Naive B cell (primary cell): Measurements from ENCODE around the gene LIN54. TPM values are rescaled to one million over a fixed set of nuclear protein-coding genes. Genes with fewer than 3 reads are reported as not detected.
"Not testable (repeated sequence)": the region's sequence is repeated elsewhere in the genome, so short reads cannot be mapped to it uniquely, and the experiment has no call there.

ENCODE experiments used
- ATAC-seq, 2 donors: fragments of 150-1000 bp; cut with Tn5 transposase; 2 replicates each; pipeline ENCODE4 v1.10.0; 2021; ENCODE audit warnings: low read depth in 2 of 2, mild to moderate bottlenecking in 2 of 2, moderate library complexity in 2 of 2
- DNase-seq: peaks from one replicate; pipeline ENCODE4 v3.0.0; 2022
- H3K27ac Mint-ChIP-seq, 6 donors: one replicate each; pipeline ENCODE4 v1.8.0; 2020 to 2022; ENCODE audit warnings: mild to moderate bottlenecking in 6 of 6, mixed read lengths in 6 of 6, moderate library complexity in 5 of 6, inconsistent platforms in 2 of 6
- H3K27me3 Mint-ChIP-seq, 3 donors: one replicate each; pipeline ENCODE4 v1.8.0; 2021 to 2022; ENCODE audit warnings: mixed read lengths in 3 of 3, mild to moderate bottlenecking in 1 of 3
- H3K36me3 Mint-ChIP-seq, 2 donors: one replicate each; pipeline ENCODE4 v1.8.0; 2020 to 2022; ENCODE audit warnings: mixed read lengths in 2 of 2, inconsistent platforms in 1 of 2, mild to moderate bottlenecking in 1 of 2
- H3K4me1 Mint-ChIP-seq, 3 donors: one replicate each; pipeline ENCODE4 v1.8.0; 2020 to 2022; ENCODE audit warnings: mixed read lengths in 3 of 3, inconsistent platforms in 1 of 3, mild to moderate bottlenecking in 1 of 3, moderate library complexity in 1 of 3
- H3K4me3 Mint-ChIP-seq, 8 donors: one replicate each; pipeline ENCODE4 v1.8.0; 2020 to 2022; ENCODE audit warnings: mild to moderate bottlenecking in 8 of 8, mixed read lengths in 8 of 8, moderate library complexity in 8 of 8, inconsistent platforms in 2 of 8
- H3K9me3 Mint-ChIP-seq, 7 donors: one replicate each; pipeline ENCODE4 v1.8.0; 2020 to 2022; ENCODE audit warnings: mixed read lengths in 7 of 7, mild to moderate bottlenecking in 5 of 7, inconsistent platforms in 2 of 7, moderate library complexity in 1 of 7
- polyA plus RNA-seq, 6 donors: library from polyadenylated mRNA; unstranded; fragments of 300-500 nt; fragmentation: Illumina TruSeq; gene quantifications; one replicate each; pipeline ENCODE4 v1.2.3, GENCODE V29; 2021; ENCODE audit warnings: low read depth in 6 of 6

LIN54 gene
- 1 to 10 TPM; 3.1 to 8.4 (median 7.8) TPM for polyA plus RNA-seq

GRCh38 chr4:83010522-83011318 lies at the start of gene LIN54:
LIN54 (minus strand) TSS chr4:83010823; CDS start chr4:82984844, 25,979 bp downstream.
- Mint-ChIP-seq H3K27me3 (no peaks in the 10 kb centered on the region), H3K36me3 (no peaks in the 10 kb centered on the region), H3K4me1 (peaks cover 40 to 57% (median 44%) of the 10 kb centered on the region in 3 donors), H3K4me3 (peak within 1 kb of the TSS; percentile 91 to 99 (median 98)), H3K27ac (peak within 1 kb of the TSS; percentile 94 to 99 (median 97)), H3K9me3 (no peaks in the 10 kb centered on the region)
- ATAC-seq (peak; percentile 65), DNase-seq (peak; percentile 82)

DNA sequence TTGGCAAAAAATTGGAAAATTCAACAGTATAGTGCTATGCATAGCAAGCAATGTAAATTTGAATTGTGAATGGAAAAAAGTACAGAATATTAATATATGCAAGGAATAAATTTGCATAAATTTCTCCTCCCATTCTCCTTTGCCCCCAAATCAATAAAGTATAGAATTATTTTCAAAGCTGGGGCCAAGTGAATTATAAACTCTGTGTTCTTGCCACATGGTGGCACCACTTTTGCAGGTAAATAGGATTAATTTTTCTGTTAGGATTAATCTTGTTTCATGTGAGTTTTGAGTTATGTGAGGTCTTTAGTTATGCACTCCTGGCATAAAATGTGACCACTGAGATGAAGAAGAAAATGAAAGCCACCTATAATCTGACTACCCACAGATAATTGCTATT lies 44.3 kb upstream of the LIN54 start:
- Mint-ChIP-seq H3K27me3 (no peaks in the 10 kb centered on the region), H3K27ac (no peak overlapping the region), H3K36me3 (peaks cover 17 to 21% of the 10 kb centered on the region in 2 donors), H3K4me3 (no peak overlapping the region), H3K9me3 (no peaks in the 10 kb centered on the region), H3K4me1 (no peaks in the 10 kb centered on the region)
- ATAC-seq (peak; percentile 41 to 50), DNase-seq (peak; percentile 23)

DNA sequence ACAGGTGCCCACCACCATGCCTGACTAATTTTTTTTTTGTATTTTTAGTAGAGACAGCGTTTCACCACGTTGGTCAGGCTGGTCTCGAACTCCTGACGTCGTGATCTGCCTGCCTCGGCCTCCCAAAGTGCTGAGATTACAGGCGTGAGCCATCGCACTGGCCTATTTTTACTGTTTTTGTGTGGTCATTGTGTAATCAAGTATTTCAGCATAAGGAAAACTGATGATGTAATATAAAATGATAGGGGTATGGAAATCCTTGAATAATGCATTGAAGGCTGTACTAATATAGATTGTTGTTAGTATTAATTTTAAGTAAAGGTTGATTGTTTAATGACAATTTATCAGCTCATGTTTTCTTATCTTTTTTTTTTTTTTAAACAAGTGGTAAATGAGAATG lies 38.2 kb upstream of the LIN54 start:
- H3K27me3 Mint-ChIP-seq, H3K27ac Mint-ChIP-seq: not testable (repeated sequence)
- peaks cover 4 to 25% of the 10 kb centered on the region in 2 donors for H3K36me3 Mint-ChIP-seq

GRCh38 chr4:83046693-83047473 lies 36.3 kb upstream of the LIN54 start:
- Mint-ChIP-seq H3K36me3 (peaks cover 4 to 21% of the 10 kb centered on the region in 2 donors), H3K27me3 (no peaks in the 10 kb centered on the region), H3K9me3 (no peaks in the 10 kb centered on the region), H3K4me3 (no peak overlapping the region), H3K4me1 (no peaks in the 10 kb centered on the region), H3K27ac (no peak overlapping the region)
- DNase-seq, result no peak
- no peak for ATAC-seq

More for the DNA sequence above, 38.2 kb upstream of the LIN54 start:
- not testable (repeated sequence) for ATAC-seq, H3K4me1 Mint-ChIP-seq, H3K4me3 Mint-ChIP-seq, DNase-seq, H3K9me3 Mint-ChIP-seq

GRCh38 chr4:83043801-83044407 lies 33.3 kb upstream of the LIN54 start:
- Mint-ChIP-seq H3K36me3 (peaks cover 0 to under 1% of the 10 kb centered on the region in 2 donors), H3K4me1 (peaks cover 9 to 14% (median 11%) of the 10 kb centered on the region in 3 donors), H3K4me3 (no peak overlapping the region), H3K27ac (no peak overlapping the region), H3K9me3 (no peaks in the 10 kb centered on the region), H3K27me3 (no peaks in the 10 kb centered on the region)
- ATAC-seq, result no peak
- no peak for DNase-seq

DNA sequence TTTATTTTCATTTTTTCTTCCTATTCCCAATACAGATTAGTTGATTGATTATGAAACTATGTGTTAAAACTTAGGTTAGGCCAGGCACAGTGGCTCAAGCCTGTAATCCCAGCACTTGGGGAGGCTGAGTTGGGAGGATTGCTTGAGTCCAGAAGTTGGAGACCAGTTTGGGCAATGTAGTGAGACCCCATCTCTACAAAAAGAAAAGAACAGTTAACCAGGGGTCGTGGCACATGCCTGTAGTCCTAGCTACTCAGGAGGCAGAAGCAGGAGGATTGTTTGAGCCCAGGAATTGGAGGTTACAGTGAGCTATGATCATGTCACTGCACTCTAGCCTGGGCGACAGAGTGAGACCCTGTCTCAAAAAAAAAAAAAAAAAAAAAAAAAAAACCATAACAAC lies 32.5 kb upstream of the LIN54 start:
- not testable (repeated sequence) for ATAC-seq, H3K27ac Mint-ChIP-seq, DNase-seq, H3K27me3 Mint-ChIP-seq, H3K36me3 Mint-ChIP-seq, H3K4me3 Mint-ChIP-seq, H3K9me3 Mint-ChIP-seq
- peaks cover 9 to 16% (median 11%) of the 10 kb centered on the region in 3 donors for H3K4me1 Mint-ChIP-seq

DNA sequence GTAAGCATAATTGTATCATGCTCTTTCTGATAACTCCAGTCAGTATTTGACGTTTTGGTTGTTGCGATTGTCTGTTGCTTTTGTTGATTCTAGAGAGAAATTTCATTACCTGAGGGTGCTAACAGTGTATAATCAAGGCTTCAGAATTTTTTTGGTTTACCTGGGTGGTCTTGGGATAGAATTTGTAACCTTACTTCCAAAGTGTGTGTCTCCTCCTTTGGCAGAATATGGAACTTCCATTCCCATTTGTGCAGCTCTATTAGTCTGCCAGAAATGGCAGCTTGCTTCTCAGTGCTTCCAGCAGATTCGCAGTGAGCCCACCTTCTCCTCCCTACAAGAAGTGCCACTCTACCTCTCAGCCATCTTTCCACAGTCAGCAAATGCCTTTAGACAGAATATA lies 29.6 kb upstream of the LIN54 start:
- no peaks in the 10 kb centered on the region for H3K27me3 Mint-ChIP-seq
- H3K9me3 Mint-ChIP-seq, result no peaks in the 10 kb centered on the region
- peaks cover 23 to 35% (median 28%) of the 10 kb centered on the region in 3 donors for H3K4me1 Mint-ChIP-seq
- DNase-seq, result no peak
- H3K27ac Mint-ChIP-seq, result peak overlapping the region in 2 of 6 donors; percentile 30 to 42
- no peaks in the 10 kb centered on the region for H3K36me3 Mint-ChIP-seq
- no peak for ATAC-seq
- H3K4me3 Mint-ChIP-seq, result peak overlapping the region in 1 of 8 donors; percentile 19

- H3K9me3 Mint-ChIP-seq, result no peaks in the 10 kb centered on the region
- H3K4me1 Mint-ChIP-seq, result peaks cover 27 to 45% (median 33%) of the 10 kb centered on the region in 3 donors
- DNase-seq (no peak), ATAC-seq (no peak)
- peak overlapping the region in 1 of 6 donors; percentile 3 for H3K27ac Mint-ChIP-seq
- H3K4me3 Mint-ChIP-seq, result peak overlapping the region in 6 of 8 donors; percentile 60 to 99 (median 80)
- H3K27me3 Mint-ChIP-seq, result no peaks in the 10 kb centered on the region
- H3K36me3 Mint-ChIP-seq, result no peaks in the 10 kb centered on the region
Observed at GRCh38 chr4:83036991-83037665, 26.5 kb upstream of the LIN54 start.

DNA sequence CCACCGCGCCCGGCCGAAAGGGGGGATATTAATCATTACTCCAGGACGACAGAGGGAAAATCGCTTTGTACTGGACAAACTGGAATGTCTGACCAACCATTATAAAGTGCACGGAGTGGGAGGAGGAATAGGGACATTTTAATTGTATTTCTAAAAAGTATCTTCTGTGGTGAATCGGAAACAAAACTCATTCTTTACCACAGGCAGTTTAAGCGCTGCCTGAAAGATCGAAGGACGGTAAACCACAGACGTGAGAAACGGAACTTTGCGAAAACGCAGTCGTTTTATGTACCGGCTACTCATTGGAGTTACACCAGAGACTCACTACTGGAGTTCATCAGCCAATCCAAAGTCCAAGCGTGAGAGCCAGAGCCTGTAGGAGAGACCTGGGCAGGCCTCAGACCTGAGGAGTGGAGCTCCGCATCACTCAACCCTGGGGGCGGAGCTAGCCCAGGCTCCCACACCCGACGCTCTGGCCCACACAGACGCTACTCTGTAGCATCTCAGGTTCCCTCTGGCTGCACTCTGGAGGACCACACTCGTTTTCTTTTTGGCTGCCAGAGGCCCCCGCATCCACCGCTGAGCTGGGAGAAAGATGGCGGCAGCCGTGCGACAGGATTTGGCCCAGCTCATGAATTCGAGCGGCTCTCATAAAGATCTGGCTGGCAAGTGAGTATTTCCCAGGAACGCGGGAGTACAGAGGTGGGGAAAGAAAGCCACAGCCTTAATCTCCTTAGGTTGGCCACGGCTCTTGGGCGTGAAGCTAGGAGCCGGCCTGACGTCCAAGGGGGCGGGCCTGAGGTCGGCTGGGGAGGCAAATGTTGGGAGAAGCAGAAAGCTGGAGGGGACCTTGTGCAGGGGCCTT lies 24.2 kb upstream of the LIN54 start, which contains the start of gene COPS4:
TSS of gene COPS4 (plus strand) at position 554 of the 865 bp plus-strand sequence. CDS start at position 596, 42 bp downstream.
- peak; percentile 91 to 93 for ATAC-seq
- Mint-ChIP-seq H3K27ac (peak within 1 kb of the TSS; percentile 95 to 100 (median 98)), H3K9me3 (no peaks in the 10 kb centered on the region), H3K36me3 (no peaks in the 10 kb centered on the region), H3K27me3 (no peaks in the 10 kb centered on the region), H3K4me1 (peaks cover 18 to 36% (median 23%) of the 10 kb centered on the region in 3 donors), H3K4me3 (peak within 1 kb of the TSS; percentile 92 to 100 (median 99))
- peak; percentile 95 for DNase-seq

DNA sequence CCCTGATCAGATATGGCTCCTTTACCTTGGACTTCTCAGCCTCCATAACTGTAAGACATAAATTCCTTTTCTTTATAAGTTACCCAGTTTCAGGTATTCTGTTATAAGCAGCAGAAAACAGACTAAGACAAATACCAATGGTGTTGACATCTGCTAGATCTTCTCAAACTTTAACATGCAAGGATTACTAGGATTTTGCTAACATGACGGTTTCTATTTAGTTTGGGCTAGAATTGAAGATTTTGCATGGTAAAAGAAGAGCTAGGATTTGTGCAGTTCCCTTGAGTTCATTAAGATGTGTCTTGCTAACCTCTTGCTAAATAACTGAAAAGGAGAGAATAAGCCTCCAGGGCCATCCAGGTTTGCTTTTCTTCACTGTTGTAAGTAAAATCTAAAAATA lies 19.1 kb upstream of the LIN54 start:
- H3K4me3 Mint-ChIP-seq, result peak overlapping the region in 1 of 8 donors; percentile 45
- no peaks in the 10 kb centered on the region for H3K27me3 Mint-ChIP-seq
- H3K36me3 Mint-ChIP-seq, result peaks cover 0 to 18% of the 10 kb centered on the region in 2 donors

DNA sequence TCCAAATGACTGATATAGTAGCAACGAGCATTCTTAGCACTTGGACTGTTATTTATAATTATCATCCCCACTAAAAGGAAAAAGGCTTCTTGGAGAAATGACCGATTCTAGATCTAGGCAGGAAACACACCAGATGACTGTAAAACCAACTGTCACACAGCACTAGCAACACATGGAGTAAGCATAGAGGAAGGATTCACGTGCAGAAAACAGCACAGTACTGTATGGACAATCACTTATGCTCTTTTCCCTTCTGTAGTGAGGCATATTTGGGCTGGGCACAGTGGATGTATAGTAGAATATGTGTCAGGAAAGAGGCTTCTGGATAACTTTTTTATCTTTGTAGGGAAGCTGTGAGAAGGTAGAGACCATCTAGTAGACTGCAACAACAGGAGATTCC lies 18.4 kb upstream of the LIN54 start:
- no peaks in the 10 kb centered on the region for H3K27me3 Mint-ChIP-seq
- no peak overlapping the region for H3K27ac Mint-ChIP-seq
- H3K36me3 Mint-ChIP-seq, result peaks cover 0 to 18% of the 10 kb centered on the region in 2 donors
- H3K9me3 Mint-ChIP-seq, result peaks cover 3 to 18% (median 12%) of the 10 kb centered on the region in 7 donors
- DNase-seq (no peak), ATAC-seq (no peak)
- H3K4me3 Mint-ChIP-seq, result no peak overlapping the region
- H3K4me1 Mint-ChIP-seq, result peaks cover 12 to 16% (median 12%) of the 10 kb centered on the region in 3 donors

More for the DNA sequence above, 19.1 kb upstream of the LIN54 start:
- ATAC-seq (no peak), DNase-seq (no peak)
- Mint-ChIP-seq H3K4me1 (peaks cover 12 to 16% (median 16%) of the 10 kb centered on the region in 3 donors), H3K27ac (no peak overlapping the region), H3K9me3 (peaks cover 3 to 17% (median 12%) of the 10 kb centered on the region in 7 donors)

- peaks cover 0 to 18% of the 10 kb centered on the region in 2 donors for H3K36me3 Mint-ChIP-seq
- H3K27ac Mint-ChIP-seq, result peak overlapping the region in 2 of 6 donors; percentile 19 to 67
- no peaks in the 10 kb centered on the region for H3K27me3 Mint-ChIP-seq
- peaks cover 3 to 18% (median 12%) of the 10 kb centered on the region in 7 donors for H3K9me3 Mint-ChIP-seq
- DNase-seq (no peak), ATAC-seq (peak in 1 of 2 donors; percentile 34)
- peaks cover 12 to 16% (median 12%) of the 10 kb centered on the region in 3 donors for H3K4me1 Mint-ChIP-seq
- peak overlapping the region in 6 of 8 donors; percentile 21 to 78 (median 62) for H3K4me3 Mint-ChIP-seq
Observed at GRCh38 chr4:83025563-83025962, 14.9 kb upstream of the LIN54 start.
